Measurements from ENCODE around the gene UBR1.

DNA sequence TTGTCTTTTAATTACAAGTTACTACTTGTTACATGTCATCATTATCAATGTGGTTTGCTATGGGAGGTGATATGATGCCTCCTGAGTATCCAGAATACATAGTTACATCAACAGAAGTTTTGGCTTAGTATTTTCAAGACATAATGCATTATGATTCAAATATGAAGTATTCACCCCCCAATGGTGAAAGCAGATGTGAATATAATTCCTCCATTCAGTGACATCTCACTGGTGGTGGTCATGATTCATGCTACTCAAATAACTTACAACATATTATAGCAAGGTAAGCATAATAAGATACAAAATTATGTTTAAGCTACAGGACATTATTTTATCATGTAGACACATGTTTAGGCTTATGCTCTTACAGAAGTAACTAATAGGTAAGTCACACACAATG lies 150.3 kb downstream of the UBR1 start:
- TF ChIP-seq POLR2AphosphoS5 (IDR thresholded peaks at IDR 0.05; ENCODE audit: borderline replicate concordance, low read depth, low read length), result no peak
- TF ChIP-seq FOXP2 (optimal IDR thresholded peaks at IDR 0.05; ENCODE audit: control extremely low read depth, extremely low read length, insufficient read depth), result no peak
- TF ChIP-seq EZH2 (IDR thresholded peaks at IDR 0.05), result no peak
